CD14-positive monocyte (primary cell): ENCODE measurements around the gene GNL3. TPM values are rescaled to one million over a fixed set of nuclear protein-coding genes. Genes with fewer than 3 reads are reported as not detected.

Experiments
- DNase-seq, 3 donors: peaks; one replicate each; pipeline ENCODE4 v3.0.0-alpha.2; 2011 to 2022
- H2AFZ ChIP-seq: 2 replicates; pipeline ENCODE4 v1.6.0; 2012; ENCODE audit warnings: mild to moderate bottlenecking, low read depth, low read length, inconsistent platforms; ENCODE audit not compliant: insufficient read depth, poor library complexity, severe bottlenecking
- H3K27ac ChIP-seq, 2 donors: 1 replicate in 1 of 2; 2 replicates in 1 of 2; pipeline ENCODE4 v1.5.1; 2012 to 2013; ENCODE audit warnings: low read length in 2 of 2, control low read depth in 1 of 2, inconsistent platforms in 1 of 2, low read depth in 1 of 2, mild to moderate bottlenecking in 1 of 2
- H3K27me3 ChIP-seq, 2 donors: one replicate each; pipeline versions ENCODE4 v1.6.0 to v1.6.1; 2011 to 2013; ENCODE audit warnings: low read length in 2 of 2; ENCODE audit not compliant: control insufficient read depth in 2 of 2, insufficient read depth in 2 of 2
- H3K36me3 ChIP-seq, 2 donors: replicated peaks in 1 of 2; 1 replicate in 1 of 2; 2 replicates in 1 of 2; pipeline versions ENCODE4 v1.5.1 to v1.6.1; 2012 to 2013; ENCODE audit warnings: low read length in 2 of 2, control low read depth in 1 of 2, inconsistent platforms in 1 of 2, mild to moderate bottlenecking in 1 of 2; ENCODE audit not compliant: insufficient read depth in 2 of 2, control insufficient read depth in 1 of 2
- H3K4me1 ChIP-seq, 2 donors: 1 replicate in 1 of 2; 2 replicates in 1 of 2; pipeline versions ENCODE4 v1.5.1 to v1.6.1; 2012 to 2013; ENCODE audit warnings: low read length in 2 of 2, control low read depth in 1 of 2, inconsistent platforms in 1 of 2, mild to moderate bottlenecking in 1 of 2, moderate library complexity in 1 of 2; ENCODE audit not compliant: insufficient read depth in 2 of 2, control insufficient read depth in 1 of 2
- H3K4me2 ChIP-seq: replicated peaks from 2 replicates; pipeline ENCODE3; 2012; ENCODE audit warnings: low read length, moderate library complexity, mild to moderate bottlenecking; ENCODE audit not compliant: poor library complexity, severe bottlenecking; ENCODE audit errors: extremely low read depth
- H3K4me3 ChIP-seq, 3 experiments: fragments of 200-600 bp in 1 of 3; sonication (generic) in 1 of 3; replicated peaks in 1 of 3; 1 replicate in 2 of 3; 2 replicates in 1 of 3; pipeline ENCODE4 v1.5.1; 2011 to 2013; ENCODE audit warnings: low read length in 3 of 3, mild to moderate bottlenecking in 3 of 3, control low read depth in 2 of 3, low read depth in 2 of 3, inconsistent platforms in 1 of 3, moderate library complexity in 1 of 3
- H3K79me2 ChIP-seq: 2 replicates; pipeline ENCODE4 v1.6.0; 2012; ENCODE audit warnings: mild to moderate bottlenecking, control low read depth, inconsistent platforms, low read length, moderate library complexity; ENCODE audit not compliant: insufficient read depth
- H3K9ac ChIP-seq: 2 replicates; pipeline ENCODE4 v1.6.0; 2017; ENCODE audit warnings: low read length, mild to moderate bottlenecking; ENCODE audit not compliant: insufficient read depth, poor library complexity, severe bottlenecking
- H3K9me3 ChIP-seq, 2 donors: replicated peaks in 1 of 2; 1 replicate in 1 of 2; 2 replicates in 1 of 2; pipeline versions ENCODE4 v1.5.1 to v1.6.1; 2012 to 2013; ENCODE audit warnings: low read length in 2 of 2, control low read depth in 1 of 2; ENCODE audit not compliant: control insufficient read depth in 1 of 2, insufficient read depth in 1 of 2
- H4K20me1 ChIP-seq: 2 replicates; pipeline ENCODE4 v1.6.0; 2012; ENCODE audit warnings: mild to moderate bottlenecking, low read length, control low read depth, moderate library complexity; ENCODE audit not compliant: insufficient read depth
- H3K27ac Mint-ChIP-seq, 7 donors: one replicate each; pipeline ENCODE4 v1.8.0; 2020; ENCODE audit warnings: mild to moderate bottlenecking in 7 of 7, mixed read lengths in 7 of 7, moderate library complexity in 6 of 7, inconsistent platforms in 2 of 7
- H3K27me3 Mint-ChIP-seq, 3 donors: one replicate each; pipeline ENCODE4 v1.8.0; 2021 to 2022; ENCODE audit warnings: low read depth in 3 of 3, mild to moderate bottlenecking in 3 of 3, mixed read lengths in 3 of 3, moderate library complexity in 3 of 3, inconsistent platforms in 1 of 3
- H3K36me3 Mint-ChIP-seq, 2 donors: one replicate each; pipeline ENCODE4 v1.8.0; 2020; ENCODE audit warnings: mixed read lengths in 2 of 2, inconsistent platforms in 1 of 2, mild to moderate bottlenecking in 1 of 2
- H3K4me1 Mint-ChIP-seq: one replicate; pipeline ENCODE4 v1.8.0; 2020; ENCODE audit warnings: mild to moderate bottlenecking, mixed read lengths
- H3K4me3 Mint-ChIP-seq, 2 donors: one replicate each; pipeline ENCODE4 v1.8.0; 2020; ENCODE audit warnings: mild to moderate bottlenecking in 2 of 2, mixed read lengths in 2 of 2, moderate library complexity in 1 of 2
- H3K9me3 Mint-ChIP-seq, 7 donors: one replicate each; pipeline ENCODE4 v1.8.0; 2020 to 2022; ENCODE audit warnings: mixed read lengths in 7 of 7, mild to moderate bottlenecking in 6 of 7, moderate library complexity in 6 of 7, inconsistent platforms in 2 of 7
- CTCF ChIP-seq: fragments of 200-600 bp; IDR thresholded peaks from one replicate; pipeline ENCODE4 v1.8.0; 2022; ENCODE audit warnings: antibody characterized with exemption, mild to moderate bottlenecking
- WGBS: methylation state at CpG from one replicate; pipeline ENCODE4 v1.1.5; 2013; ENCODE audit warnings: missing lambda C conversion rate; ENCODE audit not compliant: insufficient coverage; 5-methylcytosine and 5-hydroxymethylcytosine counted together
- intact Hi-C, 2 donors: fragments of 100-400 bp; cut with micrococcal nuclease; formaldehyde crosslinking; loops; one replicate each; pipeline versions ENCODE4 v1.15.0 to v1.15.1; 2023
- polyA plus RNA-seq, 3 donors: library from polyadenylated mRNA; depleted of rRNA in 1 of 3; unstranded in 2 of 3; stranded (reverse) in 1 of 3; fragments of 300-500 nt in 2 of 3; fragments of >200 nt in 1 of 3; fragmentation: Illumina TruSeq in 2 of 3; gene quantifications; 1 replicate in 2 of 3; 2 replicates in 1 of 3; pipeline ENCODE4 v1.2.3, GENCODE V29; 2012 to 2021

Gene GNL3
- polyA plus RNA-seq, 3 donors, result 13.4 to 18.7 (median 16.7) TPM

- peak overlapping the region in 1 of 2 donors; percentile 95 for H3K27ac ChIP-seq
- H3K9me3 ChIP-seq, result no peaks in the 10 kb centered on the region
- Mint-ChIP-seq H3K36me3 (peaks cover 16 to 34% of the 10 kb centered on the region in 2 donors), H3K4me1 (peaks cover 39% of the 10 kb centered on the region), H3K4me3 (peak overlapping the region in 1 of 2 donors; percentile 39), H3K27me3 (peaks cover 0 to 3% (median 0%) of the 10 kb centered on the region in 3 donors), H3K27ac (peak overlapping the region in 6 of 7 donors; percentile 24 to 83 (median 65)), H3K9me3 (no peaks in the 10 kb centered on the region)
- H3K4me2 ChIP-seq, result peak overlapping the region; percentile 43
- intact Hi-C loops, result no loop called here
- peaks cover 20 to 44% of the 10 kb centered on the region in 2 donors for H3K36me3 ChIP-seq
- no peak for TF ChIP-seq CTCF
- H3K9ac ChIP-seq, result peak overlapping the region; percentile 89
- H2AFZ ChIP-seq, result no peak overlapping the region
- peaks cover 31 to 37% of the 10 kb centered on the region in 2 donors for H3K4me1 ChIP-seq
- peaks cover 61% of the 10 kb centered on the region for H3K79me2 ChIP-seq
- H3K27me3 ChIP-seq, result no peaks in the 10 kb centered on the region
- no peak for DNase-seq
- H4K20me1 ChIP-seq, result peaks cover 5% of the 10 kb centered on the region
- peak overlapping the region in 1 of 3 experiments; percentile 99 for H3K4me3 ChIP-seq
- no CpG with 5 or more reads among the region's 4 CpGs for WGBS
Observed at GRCh38 chr3:52707585-52707984, 21.8 kb downstream of the GNL3 start.

GRCh38 chr3:52710512-52710911 lies 24.7 kb downstream of the GNL3 start:
- WGBS, result no CpG with 5 or more reads among the region's 2 CpGs
- no peaks in the 10 kb centered on the region for H3K9me3 ChIP-seq
- no peak overlapping the region for H3K9ac ChIP-seq
- intact Hi-C loops, result no loop called here
- peaks cover 25 to 29% of the 10 kb centered on the region in 2 donors for H3K4me1 ChIP-seq
- Mint-ChIP-seq H3K4me3 (no peak overlapping the region), H3K9me3 (no peaks in the 10 kb centered on the region), H3K4me1 (peaks cover 32% of the 10 kb centered on the region), H3K27ac (peak overlapping the region in 6 of 7 donors; percentile 17 to 65 (median 45)), H3K27me3 (no peaks in the 10 kb centered on the region), H3K36me3 (peaks cover 20 to 42% of the 10 kb centered on the region in 2 donors)
- H2AFZ ChIP-seq, result no peak overlapping the region
- no peak overlapping the region for H3K4me2 ChIP-seq
- H3K36me3 ChIP-seq, result peaks cover 20 to 48% of the 10 kb centered on the region in 2 donors
- H3K79me2 ChIP-seq, result peaks cover 42% of the 10 kb centered on the region
- DNase-seq, result no peak
- peaks cover 5% of the 10 kb centered on the region for H4K20me1 ChIP-seq
- peak overlapping the region in 1 of 2 donors; percentile 48 for H3K27ac ChIP-seq
- H3K4me3 ChIP-seq, result no peak overlapping the region
- no peaks in the 10 kb centered on the region for H3K27me3 ChIP-seq
- TF ChIP-seq CTCF, result no peak
